ENCODE data around the gene PTPRN2. TPM values are rescaled to one million over a fixed set of nuclear protein-coding genes. Genes with fewer than 3 reads are reported as not detected.

Gene PTPRN2
- total RNA-seq, 2 experiments from 2014 or later, result 0.70 TPM; not detected in 1

- CTCF ChIA-PET (ENCODE audit: unreplicated experiment), result no interaction called here
- H3K9me2 ChIP-seq (ENCODE audit: insufficient read depth, low read length), result no peaks in the 10 kb centered on the region
- intact Hi-C loops (cut with micrococcal nuclease; ENCODE audit: unreplicated experiment), result no loop called here
Measured at GRCh38 chr7:157869793-157870192, 717.8 kb downstream of the PTPRN2 start.

GRCh38 chr7:157867685-157868305 lies 719.8 kb downstream of the PTPRN2 start:
- Histone ChIP-seq H3K79me2 (ENCODE audit: insufficient read depth, low read depth, low read length) (no peaks in the 10 kb centered on the region), H4K20me1 (ENCODE audit: insufficient read depth, low read length) (no peaks in the 10 kb centered on the region), H3K9me3 (ENCODE audit: low read length) (no peaks in the 10 kb centered on the region), H3K4me3 (ENCODE audit: low read depth, low read length, poor library complexity, severe bottlenecking) (no peak overlapping the region), H3K4me1 (ENCODE audit: insufficient read depth, low read length, poor library complexity, severe bottlenecking) (no peaks in the 10 kb centered on the region), H3K36me3 (ENCODE audit: insufficient read depth, low read length) (no peaks in the 10 kb centered on the region), H2AFZ (ENCODE audit: low read length) (no peak overlapping the region), H3K9me2 (ENCODE audit: insufficient read depth, low read length) (no peaks in the 10 kb centered on the region), H3K27ac (ENCODE audit: low read depth, low read length, poor library complexity, severe bottlenecking) (no peak overlapping the region), H3K4me2 (ENCODE audit: low read length) (no peak overlapping the region)
- CTCF ChIA-PET (ENCODE audit: unreplicated experiment), result no interaction called here
- TF ChIP-seq EZH2phosphoT487 (IDR thresholded peaks at IDR 0.05; ENCODE audit: borderline replicate concordance, low read depth, low read length) (no peak), CTCF (conservative IDR thresholded peaks at IDR 0.05; ENCODE audit: low read length) (no peak)
- POLR2A ChIA-PET, result no interaction called here
- intact Hi-C loops (cut with micrococcal nuclease; ENCODE audit: unreplicated experiment), result no loop called here
- no peak for DNase-seq (ENCODE audit: low spot score)
- BruUV-seq (replicated peaks), result no TSS peak

More at GRCh38 chr7:157869793-157870192, 717.8 kb downstream of the PTPRN2 start:
- H3K36me3 ChIP-seq (ENCODE audit: insufficient read depth, low read length), result no peaks in the 10 kb centered on the region
- H3K27ac ChIP-seq (ENCODE audit: low read depth, low read length, poor library complexity, severe bottlenecking), result no peak overlapping the region
- no TSS peak for BruUV-seq (replicated peaks)
- H3K4me1 ChIP-seq (ENCODE audit: insufficient read depth, low read length, poor library complexity, severe bottlenecking), result no peaks in the 10 kb centered on the region
- TF ChIP-seq CTCF (conservative IDR thresholded peaks at IDR 0.05; ENCODE audit: low read length) (no peak), EZH2phosphoT487 (IDR thresholded peaks at IDR 0.05; ENCODE audit: borderline replicate concordance, low read depth, low read length) (no peak)
- no peaks in the 10 kb centered on the region for H3K79me2 ChIP-seq (ENCODE audit: insufficient read depth, low read depth, low read length)
- H2AFZ ChIP-seq (ENCODE audit: low read length), result no peak overlapping the region
- H3K4me2 ChIP-seq (ENCODE audit: low read length), result no peak overlapping the region
- no peaks in the 10 kb centered on the region for H3K9me3 ChIP-seq (ENCODE audit: low read length)
- DNase-seq (ENCODE audit: low spot score), result no peak
- no peaks in the 10 kb centered on the region for H4K20me1 ChIP-seq (ENCODE audit: insufficient read depth, low read length)
- POLR2A ChIA-PET, result interaction anchor here (0.7 kb wide), 1 partner anchor 1285 kb away, joined by 3 read pairs; no protein-coding TSS in a partner anchor
- H3K4me3 ChIP-seq (ENCODE audit: low read depth, low read length, poor library complexity, severe bottlenecking), result no peak overlapping the region

- no peak for DNase-seq (ENCODE audit: low spot score)
- Histone ChIP-seq H3K79me2 (ENCODE audit: insufficient read depth, low read depth, low read length) (no peaks in the 10 kb centered on the region), H3K9me2 (ENCODE audit: insufficient read depth, low read length) (no peaks in the 10 kb centered on the region), H3K36me3 (ENCODE audit: insufficient read depth, low read length) (no peaks in the 10 kb centered on the region), H3K4me1 (ENCODE audit: insufficient read depth, low read length, poor library complexity, severe bottlenecking) (no peaks in the 10 kb centered on the region), H3K4me2 (ENCODE audit: low read length) (no peak overlapping the region), H4K20me1 (ENCODE audit: insufficient read depth, low read length) (no peaks in the 10 kb centered on the region), H3K27ac (ENCODE audit: low read depth, low read length, poor library complexity, severe bottlenecking) (no peak overlapping the region), H2AFZ (ENCODE audit: low read length) (no peak overlapping the region), H3K4me3 (ENCODE audit: low read depth, low read length, poor library complexity, severe bottlenecking) (no peak overlapping the region), H3K9me3 (ENCODE audit: low read length) (no peaks in the 10 kb centered on the region)
- CTCF ChIA-PET (ENCODE audit: unreplicated experiment), result no interaction called here
- POLR2A ChIA-PET, result no interaction called here
- intact Hi-C loops (cut with micrococcal nuclease; ENCODE audit: unreplicated experiment), result no loop called here
- no TSS peak for BruUV-seq (replicated peaks)
- no peak for TF ChIP-seq EZH2phosphoT487 (IDR thresholded peaks at IDR 0.05; ENCODE audit: borderline replicate concordance, low read depth, low read length)
- TF ChIP-seq CTCF (conservative IDR thresholded peaks at IDR 0.05; ENCODE audit: low read length), result no peak
Measured at GRCh38 chr7:157866336-157866924, 721.2 kb downstream of the PTPRN2 start.

Measured in OCI-LY7 (cell line).